GM12891 (cell line): ENCODE results near the gene BRAF.

Source experiments
- DNase-seq: peaks from one replicate; pipeline ENCODE4 v3.0.0; 2011; ENCODE audit warnings: low spot score; ENCODE audit not compliant: insufficient read length
- FAIRE-seq: peaks from 2 replicates; lab custom pipeline; 2011; peaks lifted over from hg19 to GRCh38; lab: Jason Lieb, UNC
- PAX5 ChIP-seq: IDR thresholded peaks from 2 replicates; pipeline ENCODE4 v1.6.1; 2011; ENCODE audit warnings: low read length, moderate library complexity, mild to moderate bottlenecking; ENCODE audit not compliant: insufficient read depth, severe bottlenecking
- POLR2A ChIP-seq: IDR thresholded peaks from 2 replicates; pipeline ENCODE4 v1.6.1; 2011; ENCODE audit warnings: low read depth, low read length, control low read depth
- POLR2AphosphoS5 ChIP-seq: IDR thresholded peaks from 2 replicates; pipeline ENCODE4 v1.6.1; 2011; ENCODE audit warnings: low read depth, low read length, control low read depth
- POU2F2 ChIP-seq: IDR thresholded peaks from 2 replicates; pipeline ENCODE4 v1.6.1; 2011; ENCODE audit warnings: low read depth, mild to moderate bottlenecking, control low read depth, low read length, moderate library complexity
- SPI1 ChIP-seq: IDR thresholded peaks from 2 replicates; pipeline ENCODE4 v1.6.1; 2011; ENCODE audit warnings: low read depth, low read length, control low read depth
- TAF1 ChIP-seq: IDR thresholded peaks from 2 replicates; pipeline ENCODE4 v1.6.1; 2011; ENCODE audit warnings: low read depth, low read length, control low read depth

Gene BRAF

DNA sequence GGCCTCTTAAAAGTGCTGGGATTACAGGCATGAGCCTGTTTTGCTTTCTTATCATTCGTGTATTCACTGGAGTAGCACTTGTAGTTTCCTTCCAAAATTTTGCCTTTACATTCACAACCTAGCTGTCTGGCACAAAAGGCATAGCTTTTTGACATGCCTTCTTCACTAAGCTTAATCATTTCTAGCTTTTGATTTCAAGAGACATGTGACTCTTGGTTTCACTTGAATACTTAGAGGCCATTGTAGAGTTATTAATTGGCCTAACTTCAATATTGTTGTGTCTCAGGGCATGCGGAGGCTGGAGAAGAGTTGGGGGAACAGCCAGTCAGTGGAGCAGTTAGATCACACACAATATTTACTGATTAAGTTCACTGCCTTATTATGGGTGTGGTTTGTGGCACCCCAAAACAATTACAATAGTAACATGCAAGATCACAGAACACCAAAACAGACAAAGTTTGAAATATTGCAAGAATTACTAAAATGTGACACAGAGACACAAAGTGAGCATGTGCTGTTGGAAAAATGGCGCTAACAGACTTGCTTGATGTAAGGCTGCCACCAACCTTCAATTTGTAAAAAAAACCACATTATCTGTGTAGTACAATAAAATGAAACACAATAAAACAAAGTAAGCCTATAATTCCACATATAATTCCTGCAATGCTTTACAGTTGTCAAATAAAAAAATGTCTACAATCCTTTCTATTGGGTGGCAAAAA, 43.1 kb downstream of the BRAF start:
- FAIRE-seq = peak; percentile 69
- TF ChIP-seq POLR2AphosphoS5 (no peak), POU2F2 (no peak), SPI1 (no peak), TAF1 (no peak), PAX5 (no peak), POLR2A (no peak)
- DNase-seq = no peak

DNA sequence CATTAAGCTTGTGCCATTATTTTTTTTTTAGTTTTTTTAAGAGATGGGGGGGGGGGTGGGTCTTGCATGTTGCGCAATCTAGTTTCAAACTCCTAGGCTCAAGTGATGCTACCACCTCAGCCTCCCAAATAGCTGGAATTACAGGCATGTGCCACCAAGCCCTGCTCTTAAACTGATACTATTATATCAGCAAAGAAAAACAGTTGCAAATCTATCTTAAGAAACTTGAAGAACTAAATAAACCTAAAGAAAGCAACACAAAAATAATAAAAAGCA, 47.5 kb downstream of the BRAF start:
- no peak for FAIRE-seq

DNA sequence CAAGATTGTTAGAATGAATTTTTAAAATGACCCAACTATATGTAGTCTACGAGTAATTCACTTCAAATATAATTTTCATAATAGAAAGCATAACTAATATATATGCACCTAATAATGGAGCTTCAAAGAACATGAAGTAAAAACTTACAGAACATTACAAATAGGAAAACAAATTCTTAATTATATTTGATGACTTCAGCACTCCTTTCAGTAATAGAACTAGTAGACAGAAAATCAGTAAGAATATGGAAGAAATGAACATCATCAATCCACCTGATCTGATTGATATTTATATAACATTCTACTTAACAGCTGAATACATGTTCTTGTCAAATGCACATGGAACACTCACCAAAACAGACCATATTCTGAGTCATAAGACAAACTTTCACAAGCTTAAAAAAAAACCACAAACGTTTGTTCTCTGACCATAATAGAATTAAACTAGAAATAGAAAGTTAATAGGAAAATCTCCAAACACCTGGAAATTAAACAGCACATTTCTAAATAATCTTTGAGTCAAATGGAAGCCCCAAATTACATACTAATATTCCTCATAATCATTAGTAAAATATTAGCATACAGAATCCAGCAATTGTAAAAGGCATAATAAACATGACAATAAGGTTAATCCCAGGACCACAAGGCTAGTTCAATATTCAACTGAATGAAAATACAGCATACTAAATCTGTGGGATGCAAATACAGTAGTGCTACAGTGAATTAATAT, 48.0 kb downstream of the BRAF start:
- no peak for FAIRE-seq
- no peak for DNase-seq
- TF ChIP-seq SPI1 (no peak), PAX5 (no peak), POU2F2 (no peak), POLR2A (no peak), POLR2AphosphoS5 (no peak), TAF1 (no peak)

More for the DNA sequence above, 47.5 kb downstream of the BRAF start:
- no peak for TF ChIP-seq POLR2AphosphoS5
- no peak for TF ChIP-seq PAX5
- no peak for TF ChIP-seq POU2F2
- TF ChIP-seq POLR2A = no peak
- TF ChIP-seq SPI1 = no peak
- TF ChIP-seq TAF1 = no peak
- DNase-seq = no peak

DNA sequence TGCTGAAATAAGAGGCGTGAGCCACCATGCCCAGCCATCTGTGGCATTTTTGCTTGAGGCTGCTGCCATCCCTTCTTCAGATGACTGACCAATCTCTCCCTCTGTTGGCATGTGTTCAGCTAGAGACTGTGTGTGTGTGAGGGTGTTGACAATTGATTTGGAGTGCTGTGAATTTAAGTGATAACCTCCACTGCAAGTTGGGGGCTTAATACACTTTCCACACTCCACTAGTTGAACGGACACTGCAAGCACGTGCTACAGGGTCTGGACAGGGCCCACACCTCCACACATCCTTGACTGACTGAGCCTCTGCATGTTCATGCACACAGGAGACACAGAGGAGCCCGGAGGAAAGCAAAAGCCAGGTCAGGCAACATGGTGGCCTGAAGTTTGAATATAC, 51.3 kb downstream of the BRAF start:
- no peak for DNase-seq
- TF ChIP-seq POLR2AphosphoS5 (no peak), PAX5 (no peak), TAF1 (no peak), SPI1 (no peak), POLR2A (no peak), POU2F2 (no peak)
- FAIRE-seq = peak; percentile 35

DNA sequence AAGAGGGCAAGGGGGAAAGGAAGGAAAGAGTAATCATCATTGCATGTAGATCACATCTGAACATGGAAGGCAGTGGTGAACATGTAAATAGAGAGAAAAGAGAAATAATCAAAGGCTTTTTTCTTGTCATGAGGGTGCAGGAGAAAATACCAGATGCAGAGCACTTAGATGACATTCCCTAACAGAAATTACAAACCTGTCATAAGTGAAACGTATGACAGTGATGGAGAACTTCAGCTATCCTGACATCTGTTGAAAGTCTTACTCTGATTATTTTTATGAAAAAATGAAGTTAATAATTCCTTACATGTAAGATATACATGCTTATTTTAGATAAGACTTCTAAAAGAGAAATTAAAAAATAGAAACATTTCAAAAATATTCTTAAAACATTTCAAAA, 54.7 kb downstream of the BRAF start:
- TF ChIP-seq PAX5 (no peak), POU2F2 (no peak), TAF1 (no peak), SPI1 (no peak), POLR2A (no peak), POLR2AphosphoS5 (no peak)
- no peak for DNase-seq
- no peak for FAIRE-seq

DNA sequence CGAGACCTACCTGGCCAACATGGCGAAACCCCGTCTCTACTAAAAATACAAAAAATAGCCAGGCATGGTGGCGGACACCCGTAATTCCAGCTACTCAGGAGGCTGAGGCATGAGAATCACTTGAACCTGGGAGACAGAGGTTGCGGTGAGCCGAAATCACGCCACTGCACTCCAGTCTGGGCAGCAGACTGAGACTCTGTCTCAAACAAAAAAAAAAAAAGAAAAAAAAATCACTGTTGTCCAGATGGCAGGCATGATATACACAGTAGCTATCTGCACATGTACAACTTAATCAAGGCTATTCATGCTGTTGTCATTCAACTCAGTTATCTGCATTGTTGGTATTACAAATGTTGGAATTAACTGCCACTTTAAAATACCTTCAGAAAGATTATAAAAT, 55.3 kb downstream of the BRAF start:
- FAIRE-seq (no peak), DNase-seq (no peak)
- no peak for TF ChIP-seq POU2F2
- TF ChIP-seq POLR2A = no peak
- TF ChIP-seq SPI1 = no peak
- TF ChIP-seq PAX5 = no peak
- TF ChIP-seq TAF1 = no peak
- TF ChIP-seq POLR2AphosphoS5 = no peak

DNA sequence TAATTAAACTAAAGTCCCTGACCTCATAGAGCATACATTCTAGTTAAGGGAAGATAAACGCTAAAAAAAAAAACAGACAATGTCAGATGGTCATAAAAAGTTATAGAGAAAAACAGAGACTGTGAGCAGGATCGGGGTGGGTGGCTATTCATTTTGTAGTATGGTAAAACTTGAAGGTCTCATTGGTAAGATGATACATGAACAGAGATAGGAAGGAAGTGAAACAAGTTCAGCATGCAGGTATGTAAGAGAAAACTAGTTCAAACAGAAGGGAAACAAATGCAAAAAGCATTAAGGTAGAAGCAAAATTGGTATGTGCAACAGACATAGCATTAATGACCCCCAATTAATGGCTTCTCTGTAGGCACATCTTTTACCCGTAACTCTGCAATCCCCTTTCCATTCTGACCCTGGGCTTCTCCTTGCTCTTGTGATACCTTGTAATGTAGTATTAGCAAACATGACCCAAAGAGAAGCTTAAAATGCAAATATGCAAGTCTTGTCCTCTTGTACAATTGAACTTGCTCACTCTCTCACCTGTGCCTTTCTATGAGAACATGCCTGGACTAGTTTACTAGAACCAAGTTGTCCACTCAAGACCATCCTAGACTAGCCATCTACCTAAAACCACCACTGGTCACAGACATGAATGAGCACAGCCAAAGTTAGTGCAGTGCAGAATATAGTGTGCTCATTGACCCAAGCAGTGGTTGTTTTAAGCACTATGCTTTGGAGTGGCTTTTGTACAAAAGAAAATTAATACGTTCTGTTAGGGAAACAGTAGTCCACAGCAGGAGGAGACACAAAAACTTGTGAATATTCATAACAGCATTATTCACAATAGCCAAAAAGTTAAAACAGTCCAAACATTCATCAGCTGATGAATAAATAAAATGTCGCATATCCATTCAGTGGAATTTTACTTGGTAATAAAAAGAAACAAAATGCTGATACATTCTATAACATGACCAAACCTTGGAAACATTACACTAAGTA, 57.0 kb downstream of the BRAF start:
- peak; percentile 91 for FAIRE-seq

DNA sequence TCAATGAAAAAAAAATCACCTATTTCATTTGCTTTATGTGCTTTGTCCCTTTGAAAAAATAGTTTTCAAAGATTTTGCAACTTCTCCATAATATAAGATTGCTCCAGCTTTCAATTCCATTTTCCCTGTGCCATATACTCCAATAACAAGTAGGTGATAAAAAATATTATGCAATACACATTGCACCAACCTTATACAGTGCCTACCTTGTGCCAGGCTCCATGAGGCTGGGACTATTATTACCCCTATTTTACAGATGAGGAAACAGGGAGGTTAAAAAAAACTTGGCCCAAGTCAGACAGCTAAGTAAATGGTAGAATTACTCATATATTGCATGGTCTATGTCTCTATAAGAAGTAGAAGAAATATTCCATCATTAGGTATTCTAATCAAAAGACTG, 57.8 kb downstream of the BRAF start:
- FAIRE-seq = no peak
- no peak for DNase-seq
- no peak for TF ChIP-seq PAX5
- no peak for TF ChIP-seq POLR2A
- no peak for TF ChIP-seq SPI1
- no peak for TF ChIP-seq POLR2AphosphoS5
- no peak for TF ChIP-seq POU2F2
- TF ChIP-seq TAF1 = no peak

More for the DNA sequence above, 57.0 kb downstream of the BRAF start:
- TF ChIP-seq SPI1 (peak; percentile 86), TAF1 (no peak)
- no peak for DNase-seq

DNA sequence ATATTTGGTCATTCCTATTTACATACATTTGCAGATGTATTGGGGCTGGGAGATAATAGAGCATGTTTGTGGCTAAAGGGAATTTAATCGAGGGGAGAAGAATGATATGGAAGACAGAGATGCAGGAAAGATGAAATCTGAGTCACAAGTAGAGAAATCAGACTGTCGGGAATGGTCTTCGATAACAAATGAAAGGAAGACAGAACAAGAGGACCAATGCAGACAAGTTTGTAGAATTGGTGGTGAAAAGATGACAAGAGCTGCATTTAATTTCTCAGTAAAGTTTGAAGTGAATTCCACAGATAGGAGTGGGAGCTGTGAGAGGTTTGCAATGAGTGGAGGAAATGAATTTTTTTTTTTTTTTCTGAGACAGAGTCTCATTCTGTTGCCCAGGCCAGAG, 60.0 kb downstream of the BRAF start:
- TF ChIP-seq POU2F2 (no peak), POLR2A (no peak)
- DNase-seq (no peak), FAIRE-seq (no peak)

DNA sequence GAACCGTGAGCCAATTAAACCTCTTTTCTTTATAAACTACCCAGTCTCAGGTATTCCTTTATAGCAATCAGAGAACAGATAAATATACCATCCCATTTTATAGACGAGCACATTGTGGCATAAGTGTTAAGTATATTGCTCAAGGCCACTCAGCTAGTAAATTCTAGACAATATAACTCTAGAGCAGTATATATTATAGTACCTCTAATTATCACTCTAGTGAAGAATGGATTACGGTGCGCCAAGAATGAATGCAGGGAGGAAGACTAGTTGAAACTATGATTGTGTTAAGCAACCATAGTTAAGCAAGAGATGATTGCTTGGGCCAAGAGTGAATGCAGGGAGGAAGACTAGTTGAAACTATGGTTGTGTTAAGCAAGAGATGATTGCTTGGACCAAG, 60.9 kb downstream of the BRAF start:
- no peak for DNase-seq
- peak; percentile 20 for FAIRE-seq
- no peak for TF ChIP-seq POLR2AphosphoS5
- no peak for TF ChIP-seq SPI1
- TF ChIP-seq TAF1 = no peak
- TF ChIP-seq PAX5 = no peak
- no peak for TF ChIP-seq POLR2A
- TF ChIP-seq POU2F2 = no peak
